ENCODE data around the gene MANSC1. TPM values are rescaled to one million over a fixed set of nuclear protein-coding genes. Genes with fewer than 3 reads are reported as not detected.

Gene MANSC1
- total and polyA plus RNA-seq, 2 donors (not counting 3 experiments of a cell fraction or from before 2014, with no cell fraction given), result 37.0 to 65.0 TPM

DNA sequence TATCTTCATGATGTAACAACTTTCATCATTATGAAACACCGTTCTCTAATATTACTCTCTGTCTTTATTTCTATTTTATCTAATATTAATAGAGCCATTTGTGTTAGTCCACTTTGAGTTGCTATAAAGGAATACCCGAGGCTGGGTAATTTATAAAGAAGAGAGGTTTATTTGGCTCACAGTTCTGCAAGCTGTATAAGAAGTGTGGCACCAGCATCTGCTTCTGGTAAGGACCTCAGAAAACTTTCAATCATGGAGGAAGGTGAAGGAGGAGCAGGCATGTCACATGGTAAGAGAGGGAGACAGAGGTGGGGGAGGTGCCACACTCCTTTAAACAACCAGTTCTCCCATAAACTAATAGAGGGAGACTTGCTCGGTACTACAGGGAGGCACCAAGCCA lies 31.9 kb upstream of the MANSC1 start:
- Histone ChIP-seq H3K4me1 (ENCODE audit: control insufficient read depth, extremely low read depth, insufficient read depth, low read length) (no peaks in the 10 kb centered on the region), H3K4me3 (replicated peaks in 1 of 3; ENCODE audit: insufficient read depth in 1 of 3, low read depth in 1 of 3, low read length in 3 of 3) (no peak overlapping the region), H3K36me3 (ENCODE audit: control insufficient read depth in 2 of 2, extremely low read depth in 1 of 2, insufficient read depth in 2 of 2, low read length in 2 of 2) (no peaks in the 10 kb centered on the region), H3K9ac (replicated peaks; ENCODE audit: extremely low read depth, insufficient read depth, low read length) (no peak overlapping the region), H3K4me2 (ENCODE audit: insufficient read depth, low read length) (no peak overlapping the region), H3K27ac (ENCODE audit: insufficient read depth, low read depth, low read length) (no peak overlapping the region), H3K27me3 (ENCODE audit: control insufficient read depth in 2 of 2, insufficient read depth in 2 of 2, low read length in 2 of 2) (no peaks in the 10 kb centered on the region), H3K9me3 (replicated peaks; ENCODE audit: control insufficient read depth, insufficient read depth, low read length) (no peaks in the 10 kb centered on the region), H3K9me1 (replicated peaks; ENCODE audit: control insufficient read depth, extremely low read depth, insufficient read depth, low read length) (no peaks in the 10 kb centered on the region), H4K20me1 (replicated peaks; ENCODE audit: control insufficient read depth, extremely low read depth, insufficient read depth, low read length) (no peaks in the 10 kb centered on the region), H3K79me2 (ENCODE audit: control insufficient read depth, insufficient read depth, low read length) (no peaks in the 10 kb centered on the region), H2AFZ (ENCODE audit: low read depth, low read length) (no peak overlapping the region)
- FAIRE-seq, result no peak
- no peak for DNase-seq (ENCODE audit: low read depth, low spot score)
- ChIA-PET POLR2A (no interaction called here), CTCF (no interaction called here)
- no TSS peak for BruUV-seq (replicated peaks)
- dilution Hi-C loops (cut with MboI; ENCODE audit: extremely low pct_ligation_motif_present, low sequenced_read_pairs) (no loop called here), intact Hi-C loops (cut with micrococcal nuclease) (no loop called here)
- TF ChIP-seq MYC (IDR thresholded peaks at IDR 0.05; ENCODE audit: low read depth, low read length) (no peak), POLR2AphosphoS5 (IDR thresholded peaks at IDR 0.05; ENCODE audit: insufficient read depth, low read depth, low read length) (no peak), JUN (IDR thresholded peaks at IDR 0.05; ENCODE audit: borderline replicate concordance, insufficient read depth, insufficient read length, low read depth) (no peak), FOS (IDR thresholded peaks at IDR 0.05; ENCODE audit: borderline replicate concordance, insufficient read depth, low read length) (no peak), EZH2 (IDR thresholded peaks at IDR 0.05; ENCODE audit: borderline replicate concordance, low read depth, low read length, severe bottlenecking) (no peak), GATA2 (IDR thresholded peaks at IDR 0.05; ENCODE audit: insufficient read depth, insufficient read length, low read depth, low read length) (no peak), POLR2A (IDR thresholded peaks at IDR 0.05; ENCODE audit: low read depth, low read length) (no peak)
- TF ChIP-seq, protein P1, sequence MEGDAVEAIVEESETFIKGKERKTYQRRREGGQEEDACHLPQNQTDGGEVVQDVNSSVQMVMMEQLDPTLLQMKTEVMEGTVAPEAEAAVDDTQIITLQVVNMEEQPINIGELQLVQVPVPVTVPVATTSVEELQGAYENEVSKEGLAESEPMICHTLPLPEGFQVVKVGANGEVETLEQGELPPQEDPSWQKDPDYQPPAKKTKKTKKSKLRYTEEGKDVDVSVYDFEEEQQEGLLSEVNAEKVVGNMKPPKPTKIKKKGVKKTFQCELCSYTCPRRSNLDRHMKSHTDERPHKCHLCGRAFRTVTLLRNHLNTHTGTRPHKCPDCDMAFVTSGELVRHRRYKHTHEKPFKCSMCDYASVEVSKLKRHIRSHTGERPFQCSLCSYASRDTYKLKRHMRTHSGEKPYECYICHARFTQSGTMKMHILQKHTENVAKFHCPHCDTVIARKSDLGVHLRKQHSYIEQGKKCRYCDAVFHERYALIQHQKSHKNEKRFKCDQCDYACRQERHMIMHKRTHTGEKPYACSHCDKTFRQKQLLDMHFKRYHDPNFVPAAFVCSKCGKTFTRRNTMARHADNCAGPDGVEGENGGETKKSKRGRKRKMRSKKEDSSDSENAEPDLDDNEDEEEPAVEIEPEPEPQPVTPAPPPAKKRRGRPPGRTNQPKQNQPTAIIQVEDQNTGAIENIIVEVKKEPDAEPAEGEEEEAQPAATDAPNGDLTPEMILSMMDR (IDR thresholded peaks at IDR 0.05; ENCODE audit: extremely low read depth in 1 of 2, insufficient read depth in 1 of 2, low read depth in 1 of 2, low read length in 2 of 2), result no peak
- TF ChIP-seq, protein P2, sequence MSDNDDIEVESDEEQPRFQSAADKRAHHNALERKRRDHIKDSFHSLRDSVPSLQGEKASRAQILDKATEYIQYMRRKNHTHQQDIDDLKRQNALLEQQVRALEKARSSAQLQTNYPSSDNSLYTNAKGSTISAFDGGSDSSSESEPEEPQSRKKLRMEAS (IDR thresholded peaks at IDR 0.05; ENCODE audit: insufficient read depth, insufficient read length), result no peak

All from endothelial cell of umbilical vein (primary cell).